Measurements from ENCODE around the gene SPACA7.

Gene SPACA7

DNA sequence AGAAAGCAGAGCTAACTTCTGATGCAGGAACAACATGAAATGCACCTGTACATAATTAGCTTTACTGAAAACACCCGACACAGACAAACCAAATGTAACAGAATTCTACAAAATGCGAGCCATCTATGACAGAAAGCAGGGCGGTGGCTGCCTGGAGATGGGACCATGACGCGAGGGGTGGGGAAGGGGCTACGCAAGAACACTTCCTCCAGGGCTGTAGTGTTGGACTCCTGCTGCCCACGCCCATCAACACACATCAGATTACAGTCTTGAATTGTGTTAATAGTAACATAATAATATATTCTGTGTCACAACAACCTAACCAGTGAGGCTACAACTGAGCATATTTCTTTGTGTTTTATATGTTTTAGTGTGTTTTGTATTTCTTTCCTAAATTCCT, 103.2 kb downstream of the SPACA7 start:
- TF ChIP-seq, protein P1, sequence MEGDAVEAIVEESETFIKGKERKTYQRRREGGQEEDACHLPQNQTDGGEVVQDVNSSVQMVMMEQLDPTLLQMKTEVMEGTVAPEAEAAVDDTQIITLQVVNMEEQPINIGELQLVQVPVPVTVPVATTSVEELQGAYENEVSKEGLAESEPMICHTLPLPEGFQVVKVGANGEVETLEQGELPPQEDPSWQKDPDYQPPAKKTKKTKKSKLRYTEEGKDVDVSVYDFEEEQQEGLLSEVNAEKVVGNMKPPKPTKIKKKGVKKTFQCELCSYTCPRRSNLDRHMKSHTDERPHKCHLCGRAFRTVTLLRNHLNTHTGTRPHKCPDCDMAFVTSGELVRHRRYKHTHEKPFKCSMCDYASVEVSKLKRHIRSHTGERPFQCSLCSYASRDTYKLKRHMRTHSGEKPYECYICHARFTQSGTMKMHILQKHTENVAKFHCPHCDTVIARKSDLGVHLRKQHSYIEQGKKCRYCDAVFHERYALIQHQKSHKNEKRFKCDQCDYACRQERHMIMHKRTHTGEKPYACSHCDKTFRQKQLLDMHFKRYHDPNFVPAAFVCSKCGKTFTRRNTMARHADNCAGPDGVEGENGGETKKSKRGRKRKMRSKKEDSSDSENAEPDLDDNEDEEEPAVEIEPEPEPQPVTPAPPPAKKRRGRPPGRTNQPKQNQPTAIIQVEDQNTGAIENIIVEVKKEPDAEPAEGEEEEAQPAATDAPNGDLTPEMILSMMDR (IDR thresholded peaks at IDR 0.05; ENCODE audit: control extremely low read depth, extremely low read depth, low read depth, missing control alignments), result no peak
- DNase-seq (ENCODE audit: extremely low spot score), result no peak
- ChIA-PET POLR2A (no interaction called here), CTCF (no interaction called here)

DNA sequence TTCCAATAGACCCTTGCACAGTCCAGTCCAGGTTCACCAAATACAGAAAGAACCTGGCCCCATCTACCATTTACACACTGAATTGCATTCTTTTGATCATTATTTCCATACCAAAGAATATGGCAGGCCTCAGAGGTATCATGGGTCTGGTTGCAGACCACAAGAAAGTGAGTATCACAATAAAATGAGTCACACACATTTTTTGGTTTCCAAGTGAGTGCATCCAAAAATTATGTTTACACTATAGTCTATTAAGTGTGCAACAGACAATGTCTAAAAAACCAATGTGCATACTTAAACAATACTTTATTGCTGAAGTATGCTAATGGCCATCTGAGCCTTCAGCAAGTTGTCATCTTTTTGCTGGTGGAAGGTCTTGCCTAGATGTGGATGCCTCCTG, 105.3 kb downstream of the SPACA7 start:
- TF ChIP-seq, protein P1 (IDR thresholded peaks at IDR 0.05; ENCODE audit: control extremely low read depth, extremely low read depth, low read depth, missing control alignments), result no peak
- no peak for DNase-seq (ENCODE audit: extremely low spot score)
- CTCF ChIA-PET, result no interaction called here
- POLR2A ChIA-PET, result no interaction called here

DNA sequence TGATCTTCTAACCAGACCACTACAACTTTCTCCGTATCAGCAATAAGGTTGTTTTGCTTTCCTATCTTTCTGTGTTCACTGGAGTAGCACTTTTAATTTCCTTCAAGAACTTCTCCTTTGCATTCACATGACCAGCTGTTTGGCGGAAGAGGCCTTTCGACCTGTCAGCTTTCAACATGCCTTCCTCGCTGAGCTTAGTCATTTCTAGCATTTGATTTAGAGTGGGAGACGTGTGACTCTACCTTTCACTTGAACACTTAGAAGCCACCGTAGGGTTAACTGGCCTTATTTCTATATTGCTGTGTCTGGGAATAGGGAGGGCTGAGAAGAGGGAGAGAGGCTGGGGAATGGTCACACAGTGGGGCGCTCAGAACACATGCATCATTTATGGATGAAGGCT, 107.1 kb downstream of the SPACA7 start:
- TF ChIP-seq, protein P1 (IDR thresholded peaks at IDR 0.05; ENCODE audit: control extremely low read depth, extremely low read depth, low read depth, missing control alignments), result no peak
- DNase-seq (ENCODE audit: extremely low spot score), result no peak
- POLR2A ChIA-PET, result no interaction called here
- CTCF ChIA-PET, result interaction anchor here (0.9 to 1.7 kb wide), 4 partner anchors 9 to 34 kb away, joined by 3 to 5 read pairs (median 3); no protein-coding TSS in a partner anchor

Measured in GM10248 (cell line).